Measurements from ENCODE around the gene PARD3B.

PARD3B gene

GRCh38 chr2:204920776-204921175, 375.5 kb downstream of the PARD3B start:
- no peak for DNase-seq (ENCODE audit: low spot score)
- TF ChIP-seq CTCF (IDR thresholded peaks at IDR 0.05; ENCODE audit: extremely low read depth, missing control alignments): no peak

- no peak for DNase-seq (ENCODE audit: low spot score)
- no peak for TF ChIP-seq CTCF (IDR thresholded peaks at IDR 0.05; ENCODE audit: extremely low read depth, missing control alignments)
These were observed 378.7 kb downstream of the PARD3B start for GRCh38 chr2:204923957-204924356.

GRCh38 chr2:204931562-204931961, 386.3 kb downstream of the PARD3B start:
- DNase-seq (ENCODE audit: low spot score): no peak
- no peak for TF ChIP-seq CTCF (IDR thresholded peaks at IDR 0.05; ENCODE audit: extremely low read depth, missing control alignments)

- DNase-seq (ENCODE audit: low spot score): no peak
- TF ChIP-seq CTCF (IDR thresholded peaks at IDR 0.05; ENCODE audit: extremely low read depth, missing control alignments): no peak
These were observed 388.6 kb downstream of the PARD3B start for GRCh38 chr2:204933735-204934374.

- no peak for TF ChIP-seq CTCF (IDR thresholded peaks at IDR 0.05; ENCODE audit: extremely low read depth, missing control alignments)
- DNase-seq (ENCODE audit: low spot score): no peak
These were observed 399.7 kb downstream of the PARD3B start for GRCh38 chr2:204944927-204945326.

GRCh38 chr2:204945376-204945775, 400.1 kb downstream of the PARD3B start:
- DNase-seq (ENCODE audit: low spot score): no peak
- no peak for TF ChIP-seq CTCF (IDR thresholded peaks at IDR 0.05; ENCODE audit: extremely low read depth, missing control alignments)

GRCh38 chr2:204946892-204947291, 401.6 kb downstream of the PARD3B start:
- DNase-seq (ENCODE audit: low spot score): no peak
- no peak for TF ChIP-seq CTCF (IDR thresholded peaks at IDR 0.05; ENCODE audit: extremely low read depth, missing control alignments)
